ENCODE data around the gene ERN1. TPM values are rescaled to one million over a fixed set of nuclear protein-coding genes. Genes with fewer than 3 reads are reported as not detected.
A peak's percentile ranks its signal among the peaks of the same experiment; 100 is the strongest.

Gene ERN1
- total RNA-seq, 2 experiments from 2014 or later, result 13.0 to 17.9 TPM

GRCh38 chr17:64148017-64148631 is 18.2 kb upstream of the ERN1 start:
- Mint-ChIP-seq H3K4me3 (peak overlapping the region; percentile 13), H3K4me1 (ENCODE audit: low read depth) (peaks cover 26% of the 10 kb centered on the region), H3K27ac (peak overlapping the region; percentile 61), H3K36me3 (ENCODE audit: low read depth) (peaks cover 50% of the 10 kb centered on the region), H3K27me3 (ENCODE audit: low read depth) (no peaks in the 10 kb centered on the region), H3K9me3 (ENCODE audit: insufficient read depth) (no peaks in the 10 kb centered on the region)
- no peak for DNase-seq
- POLR2A ChIA-PET, result interaction anchor here (0.7 to 3.2 kb wide), 3 partner anchors 18 to 445 kb away, joined by 3 to 27 read pairs (median 3); partner anchors contain the start of gene ERN1
- CTCF ChIA-PET, result interaction anchor here (1.1 to 8.8 kb wide), 9 partner anchors 16 to 260 kb away, joined by 3 to 78 read pairs (median 6); partner anchors contain the start of genes ERN1, GH1 and TEX2
- no peak for ATAC-seq

- H3K27ac Mint-ChIP-seq, result no peak overlapping the region
- H3K4me1 Mint-ChIP-seq (ENCODE audit: low read depth), result peaks cover 26% of the 10 kb centered on the region
- H3K9me3 Mint-ChIP-seq (ENCODE audit: insufficient read depth), result no peaks in the 10 kb centered on the region
- H3K4me3 Mint-ChIP-seq, result no peak overlapping the region
- no peak for ATAC-seq
- DNase-seq, result no peak
- CTCF ChIA-PET, result interaction anchor here (1.0 to 8.8 kb wide), 7 partner anchors 15 to 259 kb away, joined by 3 to 78 read pairs (median 13); partner anchors contain the start of genes ERN1 and GH1
- no peaks in the 10 kb centered on the region for H3K27me3 Mint-ChIP-seq (ENCODE audit: low read depth)
- POLR2A ChIA-PET, result interaction anchor here (1.1 to 3.2 kb wide), 6 partner anchors 8 to 360 kb away, joined by 3 to 27 read pairs (median 10); partner anchors contain the start of genes CEP95, ERN1 and TEX2
- H3K36me3 Mint-ChIP-seq (ENCODE audit: low read depth), result peaks cover 43% of the 10 kb centered on the region
These were observed 17.4 kb upstream of the ERN1 start for GRCh38 chr17:64147110-64148016.

GRCh38 chr17:64146418-64147109 is 16.6 kb upstream of the ERN1 start:
- peaks cover 38% of the 10 kb centered on the region for H3K36me3 Mint-ChIP-seq (ENCODE audit: low read depth)
- ChIA-PET CTCF (interaction anchor here (1.0 to 8.8 kb wide), 10 partner anchors 14 to 235 kb away, joined by 3 to 78 read pairs (median 8); partner anchors contain the start of genes CSHL1, ERN1 and GH1), POLR2A (interaction anchor here (0.5 to 3.2 kb wide), 28 partner anchors 9 to 361 kb away, joined by 3 to 27 read pairs (median 4); partner anchors contain the start of genes CEP95, DDX5, ERN1 and ICAM2)
- H3K27me3 Mint-ChIP-seq (ENCODE audit: low read depth), result no peaks in the 10 kb centered on the region
- no peak overlapping the region for H3K27ac Mint-ChIP-seq
- peak; percentile 18 for ATAC-seq
- DNase-seq, result peak; percentile 53
- peaks cover 26% of the 10 kb centered on the region for H3K4me1 Mint-ChIP-seq (ENCODE audit: low read depth)
- H3K4me3 Mint-ChIP-seq, result no peak overlapping the region
- H3K9me3 Mint-ChIP-seq (ENCODE audit: insufficient read depth), result no peaks in the 10 kb centered on the region

- H3K27ac Mint-ChIP-seq, result no peak overlapping the region
- H3K4me1 Mint-ChIP-seq (ENCODE audit: low read depth), result peaks cover 26% of the 10 kb centered on the region
- H3K9me3 Mint-ChIP-seq (ENCODE audit: insufficient read depth), result no peaks in the 10 kb centered on the region
- ChIA-PET POLR2A (interaction anchor here (0.5 to 3.2 kb wide), 42 partner anchors 10 to 426 kb away, joined by 3 to 27 read pairs (median 4); partner anchors contain the start of genes CEP95, DDX5, ERN1 and ICAM2), CTCF (interaction anchor here (0.7 to 8.8 kb wide), 15 partner anchors 14 to 244 kb away, joined by 3 to 78 read pairs (median 4); partner anchors contain the start of genes CSHL1, ERN1 and GH1)
- no peak overlapping the region for H3K4me3 Mint-ChIP-seq
- H3K36me3 Mint-ChIP-seq (ENCODE audit: low read depth), result peaks cover 35% of the 10 kb centered on the region
- ATAC-seq, result peak; percentile 96
- peak; percentile 98 for DNase-seq
- no peaks in the 10 kb centered on the region for H3K27me3 Mint-ChIP-seq (ENCODE audit: low read depth)
These were observed 15.9 kb upstream of the ERN1 start for GRCh38 chr17:64145751-64146417.

- no peaks in the 10 kb centered on the region for H3K27me3 Mint-ChIP-seq (ENCODE audit: low read depth)
- ATAC-seq (peak; percentile 8), DNase-seq (no peak)
- H3K27ac Mint-ChIP-seq, result no peak overlapping the region
- CTCF ChIA-PET, result interaction anchor here (0.7 to 8.8 kb wide), 16 partner anchors 13 to 243 kb away, joined by 3 to 78 read pairs (median 4); partner anchors contain the start of genes CSHL1, ERN1 and GH1
- no peaks in the 10 kb centered on the region for H3K9me3 Mint-ChIP-seq (ENCODE audit: insufficient read depth)
- H3K36me3 Mint-ChIP-seq (ENCODE audit: low read depth), result peaks cover 32% of the 10 kb centered on the region
- peaks cover 26% of the 10 kb centered on the region for H3K4me1 Mint-ChIP-seq (ENCODE audit: low read depth)
- POLR2A ChIA-PET, result interaction anchor here (0.5 to 3.2 kb wide), 30 partner anchors 10 to 427 kb away, joined by 3 to 27 read pairs (median 4); partner anchors contain the start of genes DDX5, ERN1, ICAM2 and TEX2
- H3K4me3 Mint-ChIP-seq, result no peak overlapping the region
These were observed 15.4 kb upstream of the ERN1 start for GRCh38 chr17:64145375-64145750.

GRCh38 chr17:64139542-64139941 is 9.6 kb upstream of the ERN1 start:
- no peak overlapping the region for H3K4me3 Mint-ChIP-seq
- H3K9me3 Mint-ChIP-seq (ENCODE audit: insufficient read depth), result no peaks in the 10 kb centered on the region
- H3K4me1 Mint-ChIP-seq (ENCODE audit: low read depth), result peaks cover 2% of the 10 kb centered on the region
- POLR2A ChIA-PET, result no interaction called here
- no peaks in the 10 kb centered on the region for H3K36me3 Mint-ChIP-seq (ENCODE audit: low read depth)
- CTCF ChIA-PET, result interaction anchor here (0.6 to 1.5 kb wide), 4 partner anchors 108 to 143 kb away, joined by 3 to 4 read pairs (median 3); no protein-coding TSS in a partner anchor
- peaks cover 2% of the 10 kb centered on the region for H3K27me3 Mint-ChIP-seq (ENCODE audit: low read depth)
- DNase-seq (no peak), ATAC-seq (no peak)
- H3K27ac Mint-ChIP-seq, result no peak overlapping the region

- H3K27ac Mint-ChIP-seq, result no peak overlapping the region
- no peak for DNase-seq
- no peaks in the 10 kb centered on the region for H3K9me3 Mint-ChIP-seq (ENCODE audit: insufficient read depth)
- H3K36me3 Mint-ChIP-seq (ENCODE audit: low read depth), result no peaks in the 10 kb centered on the region
- H3K27me3 Mint-ChIP-seq (ENCODE audit: low read depth), result peaks cover 2% of the 10 kb centered on the region
- POLR2A ChIA-PET, result no interaction called here
- no peak for ATAC-seq
- CTCF ChIA-PET, result interaction anchor here (1.3 kb wide), 1 partner anchor 109 kb away, joined by 3 read pairs; no protein-coding TSS in a partner anchor
- H3K4me1 Mint-ChIP-seq (ENCODE audit: low read depth), result no peaks in the 10 kb centered on the region
- no peak overlapping the region for H3K4me3 Mint-ChIP-seq
These were observed 8.5 kb upstream of the ERN1 start for GRCh38 chr17:64138441-64138840.

- no peaks in the 10 kb centered on the region for H3K9me3 Mint-ChIP-seq (ENCODE audit: insufficient read depth)
- H3K4me1 Mint-ChIP-seq (ENCODE audit: low read depth), result peaks cover 15% of the 10 kb centered on the region
- POLR2A ChIA-PET, result no interaction called here
- no peak for ATAC-seq
- no peak overlapping the region for H3K4me3 Mint-ChIP-seq
- H3K27ac Mint-ChIP-seq, result no peak overlapping the region
- no peak for DNase-seq
- CTCF ChIA-PET, result interaction anchor here (0.8 to 14.8 kb wide), 14 partner anchors 10 to 231 kb away, joined by 3 to 645 read pairs (median 24); partner anchors contain the start of genes GH1 and ICAM2
- peaks cover 2% of the 10 kb centered on the region for H3K27me3 Mint-ChIP-seq (ENCODE audit: low read depth)
- H3K36me3 Mint-ChIP-seq (ENCODE audit: low read depth), result no peaks in the 10 kb centered on the region
These were observed 5.1 kb upstream of the ERN1 start for GRCh38 chr17:64135000-64135399.

- no peak for ATAC-seq
- no peak for DNase-seq
- no peak overlapping the region for H3K27ac Mint-ChIP-seq
- H3K4me3 Mint-ChIP-seq, result no peak overlapping the region
- POLR2A ChIA-PET, result interaction anchor here (1.0 to 2.2 kb wide), 5 partner anchors 11 to 106 kb away, joined by 3 to 12 read pairs (median 6); no protein-coding TSS in a partner anchor
- H3K4me1 Mint-ChIP-seq (ENCODE audit: low read depth), result peaks cover 15% of the 10 kb centered on the region
- no peaks in the 10 kb centered on the region for H3K36me3 Mint-ChIP-seq (ENCODE audit: low read depth)
- peaks cover 2% of the 10 kb centered on the region for H3K27me3 Mint-ChIP-seq (ENCODE audit: low read depth)
- H3K9me3 Mint-ChIP-seq (ENCODE audit: insufficient read depth), result no peaks in the 10 kb centered on the region
- CTCF ChIA-PET, result interaction anchor here (0.6 to 14.8 kb wide), 75 partner anchors 10 to 350 kb away, joined by 3 to 645 read pairs (median 6); partner anchors contain the start of genes CD79B, CSHL1, GH1 and ICAM2
These were observed 4.4 kb upstream of the ERN1 start for GRCh38 chr17:64134216-64134970.

Measured in activated CD8-positive, alpha-beta T cell treated with anti-CD3 and anti-CD28 coated beads, Interleukin-2, amount 10 ng/mL, durations not matched to agents 7 days and 5 days (primary cell).